Measurements from ENCODE around the gene ACR. TPM values are rescaled to one million over a fixed set of nuclear protein-coding genes. Genes with fewer than 3 reads are reported as not detected.

Gene ACR
- total RNA-seq, 2 donors from 2014 or later = 0.18 TPM; not detected in 1

- Mint-ChIP-seq H3K9me3 (peaks cover 3% of the 10 kb centered on the region), H3K4me3 (no peak overlapping the region), H3K27me3 (ENCODE audit: insufficient read depth) (peaks cover 9% of the 10 kb centered on the region), H3K4me1 (no peaks in the 10 kb centered on the region), H3K36me3 (ENCODE audit: low read depth) (peaks cover 13% of the 10 kb centered on the region), H3K27ac (no peak overlapping the region)
- Histone ChIP-seq H3K9me3 (ENCODE audit: control insufficient read depth, low read length) (no peaks in the 10 kb centered on the region), H3K36me3 (ENCODE audit: control insufficient read depth, insufficient read depth, low read length) (no peaks in the 10 kb centered on the region), H3K27me3 (ENCODE audit: control insufficient read depth, insufficient read depth, low read length, poor library complexity, severe bottlenecking) (peaks cover 5% of the 10 kb centered on the region), H3K4me3 (ENCODE audit: low read length) (no peak overlapping the region), H3K9ac (ENCODE audit: extremely low read depth, low read length, poor library complexity, severe bottlenecking) (no peak overlapping the region), H3K4me1 (ENCODE audit: control insufficient read depth, insufficient read depth, low read length) (no peaks in the 10 kb centered on the region), H3K27ac (ENCODE audit: low read depth, low read length) (no peak overlapping the region)
- DNase-seq = no peak
- WGBS, 2 experiments (ENCODE audit: insufficient coverage in 1 of 2, insufficient read length in 1 of 2) = 84 to 88% methylated on average over 3 to 6 of the region's 6 CpGs
- no peak for TF ChIP-seq CTCF (conservative IDR thresholded peaks at IDR 0.05)
These were observed 44.5 kb upstream of the ACR start for GRCh38 chr22:50693462-50693861.

- H3K36me3 ChIP-seq (ENCODE audit: control insufficient read depth, insufficient read depth, low read length) = no peaks in the 10 kb centered on the region
- H3K27ac ChIP-seq (ENCODE audit: low read depth, low read length) = no peak overlapping the region
- H3K4me1 ChIP-seq (ENCODE audit: control insufficient read depth, insufficient read depth, low read length) = no peaks in the 10 kb centered on the region
- H3K27me3 Mint-ChIP-seq (ENCODE audit: insufficient read depth) = peaks cover 14% of the 10 kb centered on the region
- peaks cover 5% of the 10 kb centered on the region for H3K27me3 ChIP-seq (ENCODE audit: control insufficient read depth, insufficient read depth, low read length, poor library complexity, severe bottlenecking)
- no peak overlapping the region for H3K4me3 Mint-ChIP-seq
- H3K9ac ChIP-seq (ENCODE audit: extremely low read depth, low read length, poor library complexity, severe bottlenecking) = no peak overlapping the region
- H3K4me1 Mint-ChIP-seq = no peaks in the 10 kb centered on the region
- DNase-seq = peak; percentile 25
- peak; percentile 44 for TF ChIP-seq CTCF (conservative IDR thresholded peaks at IDR 0.05)
- peaks cover 7% of the 10 kb centered on the region for H3K36me3 Mint-ChIP-seq (ENCODE audit: low read depth)
- no peak overlapping the region for H3K4me3 ChIP-seq (ENCODE audit: low read length)
- H3K9me3 ChIP-seq (ENCODE audit: control insufficient read depth, low read length) = no peaks in the 10 kb centered on the region
- H3K27ac Mint-ChIP-seq = no peak overlapping the region
- peaks cover 3% of the 10 kb centered on the region for H3K9me3 Mint-ChIP-seq
- WGBS, 2 experiments (ENCODE audit: insufficient coverage in 1 of 2, insufficient read length in 1 of 2) = 83 to 90% methylated on average over 2 to 3 of the region's 3 CpGs
These were observed 43.9 kb upstream of the ACR start for GRCh38 chr22:50694099-50694605.

- H3K36me3 ChIP-seq (ENCODE audit: control insufficient read depth, insufficient read depth, low read length) = no peaks in the 10 kb centered on the region
- TF ChIP-seq CTCF (conservative IDR thresholded peaks at IDR 0.05) = no peak
- H3K9ac ChIP-seq (ENCODE audit: extremely low read depth, low read length, poor library complexity, severe bottlenecking) = no peak overlapping the region
- H3K9me3 ChIP-seq (ENCODE audit: control insufficient read depth, low read length) = no peaks in the 10 kb centered on the region
- H3K36me3 Mint-ChIP-seq (ENCODE audit: low read depth) = no peaks in the 10 kb centered on the region
- 90 to 92% methylated on average over 14 to 18 of the region's 18 CpGs for WGBS, 2 experiments (ENCODE audit: insufficient coverage in 1 of 2, insufficient read length in 1 of 2)
- H3K4me1 ChIP-seq (ENCODE audit: control insufficient read depth, insufficient read depth, low read length) = no peaks in the 10 kb centered on the region
- H3K27me3 ChIP-seq (ENCODE audit: control insufficient read depth, insufficient read depth, low read length, poor library complexity, severe bottlenecking) = peaks cover 5% of the 10 kb centered on the region
- H3K27me3 Mint-ChIP-seq (ENCODE audit: insufficient read depth) = peaks cover 14% of the 10 kb centered on the region
- no peak overlapping the region for H3K27ac Mint-ChIP-seq
- H3K4me3 ChIP-seq (ENCODE audit: low read length) = no peak overlapping the region
- H3K4me1 Mint-ChIP-seq = peaks cover 2% of the 10 kb centered on the region
- H3K4me3 Mint-ChIP-seq = no peak overlapping the region
- no peaks in the 10 kb centered on the region for H3K9me3 Mint-ChIP-seq
- DNase-seq = peak; percentile 38
- H3K27ac ChIP-seq (ENCODE audit: low read depth, low read length) = no peak overlapping the region
These were observed 43.1 kb upstream of the ACR start for GRCh38 chr22:50694766-50695420.
